ENCODE measurements around the gene SLC1A4.

DNA sequence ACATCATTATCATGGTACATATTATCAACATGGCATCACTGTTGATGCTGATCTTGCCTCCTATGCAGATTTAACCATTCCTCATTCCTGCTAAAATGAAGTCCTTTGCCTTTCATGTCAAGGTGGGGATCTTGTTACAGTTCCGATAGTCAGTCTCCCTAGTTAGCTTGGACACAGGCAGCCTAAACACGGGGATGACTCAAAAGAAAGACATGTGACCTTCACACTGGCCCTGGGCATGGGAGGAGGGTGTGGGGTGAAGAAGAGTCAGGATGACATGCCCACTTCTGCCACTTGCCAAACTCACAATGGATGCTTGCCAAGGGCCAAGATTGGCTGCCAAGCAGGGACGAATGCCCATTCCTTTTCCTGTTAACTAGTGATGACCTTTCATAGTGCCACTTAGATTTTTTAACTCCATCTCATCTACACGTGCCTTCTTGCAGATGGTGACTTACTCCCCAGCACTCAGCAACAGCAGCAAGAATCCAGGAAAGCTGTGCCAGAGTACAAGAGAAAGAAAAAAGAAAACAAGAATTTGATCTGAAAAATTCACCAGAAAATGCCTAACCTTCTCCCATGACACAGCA lies 13.9 kb upstream of the SLC1A4 start:
- TF ChIP-seq POLR2AphosphoS5 (IDR thresholded peaks at IDR 0.05; ENCODE audit: low read depth, low read length) (no peak), TAF1 (IDR thresholded peaks at IDR 0.05; ENCODE audit: borderline replicate concordance, insufficient read depth, low read length) (no peak), FOXP2 (optimal IDR thresholded peaks at IDR 0.05; ENCODE audit: borderline replicate concordance, extremely low read depth, extremely low read length, insufficient read depth) (no peak)
- TF ChIP-seq, protein P1, sequence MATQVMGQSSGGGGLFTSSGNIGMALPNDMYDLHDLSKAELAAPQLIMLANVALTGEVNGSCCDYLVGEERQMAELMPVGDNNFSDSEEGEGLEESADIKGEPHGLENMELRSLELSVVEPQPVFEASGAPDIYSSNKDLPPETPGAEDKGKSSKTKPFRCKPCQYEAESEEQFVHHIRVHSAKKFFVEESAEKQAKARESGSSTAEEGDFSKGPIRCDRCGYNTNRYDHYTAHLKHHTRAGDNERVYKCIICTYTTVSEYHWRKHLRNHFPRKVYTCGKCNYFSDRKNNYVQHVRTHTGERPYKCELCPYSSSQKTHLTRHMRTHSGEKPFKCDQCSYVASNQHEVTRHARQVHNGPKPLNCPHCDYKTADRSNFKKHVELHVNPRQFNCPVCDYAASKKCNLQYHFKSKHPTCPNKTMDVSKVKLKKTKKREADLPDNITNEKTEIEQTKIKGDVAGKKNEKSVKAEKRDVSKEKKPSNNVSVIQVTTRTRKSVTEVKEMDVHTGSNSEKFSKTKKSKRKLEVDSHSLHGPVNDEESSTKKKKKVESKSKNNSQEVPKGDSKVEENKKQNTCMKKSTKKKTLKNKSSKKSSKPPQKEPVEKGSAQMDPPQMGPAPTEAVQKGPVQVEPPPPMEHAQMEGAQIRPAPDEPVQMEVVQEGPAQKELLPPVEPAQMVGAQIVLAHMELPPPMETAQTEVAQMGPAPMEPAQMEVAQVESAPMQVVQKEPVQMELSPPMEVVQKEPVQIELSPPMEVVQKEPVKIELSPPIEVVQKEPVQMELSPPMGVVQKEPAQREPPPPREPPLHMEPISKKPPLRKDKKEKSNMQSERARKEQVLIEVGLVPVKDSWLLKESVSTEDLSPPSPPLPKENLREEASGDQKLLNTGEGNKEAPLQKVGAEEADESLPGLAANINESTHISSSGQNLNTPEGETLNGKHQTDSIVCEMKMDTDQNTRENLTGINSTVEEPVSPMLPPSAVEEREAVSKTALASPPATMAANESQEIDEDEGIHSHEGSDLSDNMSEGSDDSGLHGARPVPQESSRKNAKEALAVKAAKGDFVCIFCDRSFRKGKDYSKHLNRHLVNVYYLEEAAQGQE (IDR thresholded peaks at IDR 0.05; ENCODE audit: insufficient read depth in 1 of 2, low read depth in 2 of 2, low read length in 2 of 2): no peak
